GM06990 (cell line): Measurements from ENCODE around the gene SMAD4.

Source experiments
- DNase-seq: peaks from one replicate; pipeline ENCODE4 v3.0.0-alpha.2; 2011; ENCODE audit not compliant: insufficient read length; ENCODE audit errors: extremely low read depth
- H3K27me3 ChIP-seq: replicated peaks from 2 replicates; pipeline ENCODE4 v1.6.0; 2011; ENCODE audit warnings: low read length; ENCODE audit not compliant: control insufficient read depth, insufficient read depth
- H3K36me3 ChIP-seq: 2 replicates; pipeline ENCODE4 v1.5.1; 2011; ENCODE audit warnings: low read length; ENCODE audit not compliant: control insufficient read depth, insufficient read depth
- H3K4me3 ChIP-seq: replicated peaks from 2 replicates; pipeline ENCODE4 v1.5.1; 2011; ENCODE audit warnings: low read depth, mild to moderate bottlenecking, control low read depth, low read length
- TF ChIP-seq, protein P1 (sequence below): IDR thresholded peaks from 2 replicates; pipeline ENCODE4 v1.5.1; 2011; ENCODE audit warnings: low read length, control low read depth, mild to moderate bottlenecking, inconsistent platforms; ENCODE audit not compliant: insufficient read depth, poor library complexity, severe bottlenecking

SMAD4 gene

GRCh38 chr18:51037230-51037629 is 7.2 kb downstream of the SMAD4 start:
- no peak for DNase-seq
- TF ChIP-seq, protein P1, sequence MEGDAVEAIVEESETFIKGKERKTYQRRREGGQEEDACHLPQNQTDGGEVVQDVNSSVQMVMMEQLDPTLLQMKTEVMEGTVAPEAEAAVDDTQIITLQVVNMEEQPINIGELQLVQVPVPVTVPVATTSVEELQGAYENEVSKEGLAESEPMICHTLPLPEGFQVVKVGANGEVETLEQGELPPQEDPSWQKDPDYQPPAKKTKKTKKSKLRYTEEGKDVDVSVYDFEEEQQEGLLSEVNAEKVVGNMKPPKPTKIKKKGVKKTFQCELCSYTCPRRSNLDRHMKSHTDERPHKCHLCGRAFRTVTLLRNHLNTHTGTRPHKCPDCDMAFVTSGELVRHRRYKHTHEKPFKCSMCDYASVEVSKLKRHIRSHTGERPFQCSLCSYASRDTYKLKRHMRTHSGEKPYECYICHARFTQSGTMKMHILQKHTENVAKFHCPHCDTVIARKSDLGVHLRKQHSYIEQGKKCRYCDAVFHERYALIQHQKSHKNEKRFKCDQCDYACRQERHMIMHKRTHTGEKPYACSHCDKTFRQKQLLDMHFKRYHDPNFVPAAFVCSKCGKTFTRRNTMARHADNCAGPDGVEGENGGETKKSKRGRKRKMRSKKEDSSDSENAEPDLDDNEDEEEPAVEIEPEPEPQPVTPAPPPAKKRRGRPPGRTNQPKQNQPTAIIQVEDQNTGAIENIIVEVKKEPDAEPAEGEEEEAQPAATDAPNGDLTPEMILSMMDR: no peak
- Histone ChIP-seq H3K4me3 (no peak overlapping the region), H3K36me3 (no peaks in the 10 kb centered on the region), H3K27me3 (no peaks in the 10 kb centered on the region)

DNA sequence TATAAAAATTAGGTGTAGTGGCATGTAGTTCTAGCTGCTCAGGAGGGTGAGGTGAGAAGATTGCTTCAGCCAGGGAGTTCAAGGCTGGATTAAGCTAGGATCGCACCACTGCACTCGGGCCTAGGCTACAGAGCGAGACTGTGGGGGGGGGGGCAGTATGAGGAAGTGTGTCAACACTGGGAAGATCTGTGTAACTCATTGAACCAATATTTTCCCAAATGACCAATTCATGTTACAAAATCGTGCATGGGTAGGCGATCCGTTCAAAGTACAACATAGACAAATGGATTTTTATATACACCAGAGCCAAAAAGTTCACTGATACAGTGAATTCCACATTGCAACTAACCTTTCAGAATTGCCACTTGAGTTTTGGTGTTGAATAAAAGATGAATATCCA is 8.1 kb downstream of the SMAD4 start:
- DNase-seq: no peak
- no peaks in the 10 kb centered on the region for H3K27me3 ChIP-seq
- H3K36me3 ChIP-seq: no peaks in the 10 kb centered on the region
- TF ChIP-seq, protein P1: no peak
- no peak overlapping the region for H3K4me3 ChIP-seq

GRCh38 chr18:51039138-51040112 is 9.4 kb downstream of the SMAD4 start:
- Histone ChIP-seq H3K27me3 (no peaks in the 10 kb centered on the region), H3K36me3 (no peaks in the 10 kb centered on the region), H3K4me3 (no peak overlapping the region)
- DNase-seq: no peak
- TF ChIP-seq, protein P1: no peak

GRCh38 chr18:51041677-51042352 is 11.8 kb downstream of the SMAD4 start:
- TF ChIP-seq, protein P1: no peak
- DNase-seq: no peak
- Histone ChIP-seq H3K27me3 (no peaks in the 10 kb centered on the region), H3K36me3 (no peaks in the 10 kb centered on the region), H3K4me3 (no peak overlapping the region)

DNA sequence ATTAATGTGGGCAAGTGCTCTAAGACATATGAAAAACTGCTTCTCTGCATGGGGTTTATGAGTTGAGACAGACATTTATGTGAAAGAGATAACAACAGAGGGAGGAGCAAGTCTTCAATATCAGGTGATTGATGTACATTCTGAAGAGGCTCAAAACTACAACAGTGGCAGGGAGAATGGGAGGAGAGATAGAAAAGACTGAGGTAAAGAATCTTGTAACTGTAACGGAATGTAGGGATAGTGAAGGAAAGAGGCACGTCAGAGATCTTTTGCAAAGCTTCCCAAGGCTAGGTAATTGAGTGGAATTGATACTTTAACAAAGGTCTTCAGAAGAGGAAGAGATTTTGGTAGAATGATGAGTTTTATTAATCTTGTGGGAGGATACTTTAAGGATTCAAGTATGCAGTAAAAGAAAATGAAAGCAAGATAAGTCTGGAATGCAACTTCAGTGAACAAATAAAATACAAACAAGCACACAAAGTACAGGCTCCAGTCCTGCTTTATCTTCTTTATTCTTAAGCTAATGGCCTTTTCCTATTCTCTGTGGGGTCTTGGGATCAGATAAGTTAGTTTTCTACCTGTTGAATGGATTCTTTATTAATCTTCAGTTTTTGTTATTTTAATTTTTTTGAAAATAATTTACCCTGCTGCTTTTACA is 15.0 kb downstream of the SMAD4 start:
- H3K4me3 ChIP-seq: no peak overlapping the region
- H3K27me3 ChIP-seq: no peaks in the 10 kb centered on the region
- H3K36me3 ChIP-seq: no peaks in the 10 kb centered on the region; the same call in 1 of the 2 replicates
- TF ChIP-seq, protein P1: no peak
- no peak for DNase-seq
